22Rv1 (cell line): ENCODE measurements around the gene PAEP.

Experiments
- H3K27ac ChIP-seq: fragments of 450-650 bp; 2 replicates; pipeline ENCODE4 v1.5.1; 2017
- ZFX ChIP-seq: fragments of 450-650 bp; IDR thresholded peaks from 2 replicates; pipeline ENCODE4 v1.6.1; 2017; ENCODE audit warnings: antibody characterized with exemption, borderline replicate concordance
- TF ChIP-seq, protein P1 (sequence below): fragments of 450-650 bp; IDR thresholded peaks from 2 replicates; pipeline ENCODE4 v1.5.1; 2017; ENCODE audit warnings: mild to moderate bottlenecking

Gene PAEP

GRCh38 chr9:135611875-135612209 is 50.3 kb downstream of the PAEP start:
- H3K27ac ChIP-seq: no peak overlapping the region
- TF ChIP-seq, protein P1, sequence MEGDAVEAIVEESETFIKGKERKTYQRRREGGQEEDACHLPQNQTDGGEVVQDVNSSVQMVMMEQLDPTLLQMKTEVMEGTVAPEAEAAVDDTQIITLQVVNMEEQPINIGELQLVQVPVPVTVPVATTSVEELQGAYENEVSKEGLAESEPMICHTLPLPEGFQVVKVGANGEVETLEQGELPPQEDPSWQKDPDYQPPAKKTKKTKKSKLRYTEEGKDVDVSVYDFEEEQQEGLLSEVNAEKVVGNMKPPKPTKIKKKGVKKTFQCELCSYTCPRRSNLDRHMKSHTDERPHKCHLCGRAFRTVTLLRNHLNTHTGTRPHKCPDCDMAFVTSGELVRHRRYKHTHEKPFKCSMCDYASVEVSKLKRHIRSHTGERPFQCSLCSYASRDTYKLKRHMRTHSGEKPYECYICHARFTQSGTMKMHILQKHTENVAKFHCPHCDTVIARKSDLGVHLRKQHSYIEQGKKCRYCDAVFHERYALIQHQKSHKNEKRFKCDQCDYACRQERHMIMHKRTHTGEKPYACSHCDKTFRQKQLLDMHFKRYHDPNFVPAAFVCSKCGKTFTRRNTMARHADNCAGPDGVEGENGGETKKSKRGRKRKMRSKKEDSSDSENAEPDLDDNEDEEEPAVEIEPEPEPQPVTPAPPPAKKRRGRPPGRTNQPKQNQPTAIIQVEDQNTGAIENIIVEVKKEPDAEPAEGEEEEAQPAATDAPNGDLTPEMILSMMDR: no peak
- TF ChIP-seq ZFX: no peak

DNA sequence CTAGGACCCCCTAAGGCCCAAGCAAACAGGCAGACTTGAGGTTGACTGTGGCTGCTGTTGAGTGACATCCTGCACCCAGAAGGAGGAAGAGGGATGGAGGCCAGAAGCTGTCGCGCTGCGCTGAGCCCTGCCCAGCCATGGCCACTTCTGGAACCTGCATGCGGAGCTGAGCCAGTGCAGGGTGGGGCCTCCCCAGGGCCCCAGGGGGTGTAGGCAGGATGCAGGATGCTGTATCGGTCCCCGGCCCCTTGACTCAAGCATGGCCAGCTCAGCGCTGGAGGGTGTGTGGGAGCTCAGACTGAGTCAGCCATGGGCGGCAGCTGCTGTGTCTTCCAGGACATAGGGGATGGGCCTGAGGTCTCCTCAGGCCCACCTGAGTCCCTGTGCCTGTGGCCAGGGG is 50.9 kb downstream of the PAEP start:
- TF ChIP-seq, protein P1: no peak
- no peak for TF ChIP-seq ZFX
- H3K27ac ChIP-seq: no peak overlapping the region

GRCh38 chr9:135612981-135613910 is 51.7 kb downstream of the PAEP start:
- TF ChIP-seq, protein P1: no peak
- no peak for TF ChIP-seq ZFX
- H3K27ac ChIP-seq: no peak overlapping the region

DNA sequence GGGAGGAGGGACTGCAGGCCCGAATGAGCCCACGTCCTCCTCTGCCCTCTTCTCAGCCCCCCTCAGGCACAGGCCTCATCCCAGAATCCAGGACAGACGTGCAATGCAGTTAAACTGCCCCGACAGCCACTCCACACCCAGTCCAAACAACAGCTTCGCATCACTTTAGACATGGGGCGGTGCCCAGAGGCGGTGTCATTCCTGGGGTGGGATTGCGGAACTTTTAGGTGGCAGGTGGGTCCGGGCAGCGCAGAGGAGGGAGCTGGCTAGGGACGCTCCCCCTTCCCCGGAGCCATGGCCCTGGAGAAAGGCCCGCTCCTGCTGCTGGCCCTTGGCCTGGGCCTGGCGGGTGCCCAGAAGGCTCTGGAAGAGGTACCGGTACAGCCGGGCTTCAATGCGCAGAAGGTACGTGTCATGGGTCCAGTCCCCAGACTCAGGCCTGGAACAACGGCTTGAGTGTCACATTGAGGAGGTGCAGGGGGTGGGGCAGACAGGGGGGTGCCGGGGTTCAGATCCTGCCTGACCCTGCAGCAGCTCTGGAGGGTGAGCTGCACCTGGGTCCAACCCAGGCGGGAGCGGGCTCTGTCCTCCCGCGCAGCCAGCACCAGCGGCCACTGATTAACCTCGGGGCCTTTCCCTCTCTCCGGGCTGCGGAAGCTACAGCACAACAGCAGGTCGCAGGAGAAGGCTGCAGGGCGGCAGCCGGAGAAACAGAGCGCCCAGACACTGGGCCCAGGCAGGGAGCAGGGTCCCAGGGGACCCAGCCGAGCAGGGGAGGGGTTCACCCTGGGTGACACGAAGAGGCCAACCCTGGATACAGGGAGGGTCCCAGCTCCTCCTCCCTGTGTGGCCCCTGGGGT is 52.6 kb downstream of the PAEP start:
- TF ChIP-seq ZFX: no peak
- TF ChIP-seq, protein P1: no peak

DNA sequence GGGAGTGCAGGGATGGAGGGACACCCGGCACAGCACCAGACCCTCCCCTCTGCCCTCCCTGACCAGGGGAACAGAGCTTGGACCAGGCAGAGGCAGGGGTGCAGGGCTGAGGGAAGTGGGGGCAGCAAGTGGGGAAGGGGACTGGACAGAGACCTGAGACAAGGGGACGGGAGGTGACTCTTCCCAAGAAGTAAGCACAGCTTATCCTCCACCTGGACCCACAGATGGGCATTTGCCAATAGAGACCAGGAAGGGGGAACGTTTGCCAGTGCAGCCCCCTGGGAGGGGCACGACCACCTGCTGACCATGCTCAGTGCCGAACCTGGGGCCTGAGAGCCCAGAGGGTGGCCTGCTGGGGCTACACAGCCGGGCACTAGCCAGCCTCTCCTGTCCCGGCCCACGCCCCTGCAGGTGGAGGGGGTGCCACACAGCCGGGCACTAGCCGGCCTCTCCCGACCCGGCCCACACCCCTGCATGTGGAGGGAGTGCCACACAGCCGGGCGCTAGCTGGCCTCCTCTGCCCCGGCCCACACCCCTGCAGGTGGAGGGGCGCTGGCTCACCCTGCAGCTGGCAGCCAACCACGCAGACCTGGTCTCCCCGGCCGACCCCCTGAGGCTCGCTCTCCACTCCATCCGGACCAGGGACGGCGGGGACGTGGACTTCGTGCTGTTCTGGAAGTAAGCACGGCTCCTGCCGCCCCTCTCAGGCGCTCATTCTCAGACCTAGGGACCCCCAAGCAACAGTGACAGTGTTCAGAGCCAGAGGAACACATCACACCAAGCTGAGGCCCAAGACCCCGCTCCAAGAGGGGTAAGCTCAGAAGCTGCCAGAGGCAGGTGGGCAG is 53.5 kb downstream of the PAEP start:
- H3K27ac ChIP-seq: no peak overlapping the region
- TF ChIP-seq, protein P1: no peak
- no peak for TF ChIP-seq ZFX

More for the DNA sequence above, 52.6 kb downstream of the PAEP start:
- no peak overlapping the region for H3K27ac ChIP-seq

DNA sequence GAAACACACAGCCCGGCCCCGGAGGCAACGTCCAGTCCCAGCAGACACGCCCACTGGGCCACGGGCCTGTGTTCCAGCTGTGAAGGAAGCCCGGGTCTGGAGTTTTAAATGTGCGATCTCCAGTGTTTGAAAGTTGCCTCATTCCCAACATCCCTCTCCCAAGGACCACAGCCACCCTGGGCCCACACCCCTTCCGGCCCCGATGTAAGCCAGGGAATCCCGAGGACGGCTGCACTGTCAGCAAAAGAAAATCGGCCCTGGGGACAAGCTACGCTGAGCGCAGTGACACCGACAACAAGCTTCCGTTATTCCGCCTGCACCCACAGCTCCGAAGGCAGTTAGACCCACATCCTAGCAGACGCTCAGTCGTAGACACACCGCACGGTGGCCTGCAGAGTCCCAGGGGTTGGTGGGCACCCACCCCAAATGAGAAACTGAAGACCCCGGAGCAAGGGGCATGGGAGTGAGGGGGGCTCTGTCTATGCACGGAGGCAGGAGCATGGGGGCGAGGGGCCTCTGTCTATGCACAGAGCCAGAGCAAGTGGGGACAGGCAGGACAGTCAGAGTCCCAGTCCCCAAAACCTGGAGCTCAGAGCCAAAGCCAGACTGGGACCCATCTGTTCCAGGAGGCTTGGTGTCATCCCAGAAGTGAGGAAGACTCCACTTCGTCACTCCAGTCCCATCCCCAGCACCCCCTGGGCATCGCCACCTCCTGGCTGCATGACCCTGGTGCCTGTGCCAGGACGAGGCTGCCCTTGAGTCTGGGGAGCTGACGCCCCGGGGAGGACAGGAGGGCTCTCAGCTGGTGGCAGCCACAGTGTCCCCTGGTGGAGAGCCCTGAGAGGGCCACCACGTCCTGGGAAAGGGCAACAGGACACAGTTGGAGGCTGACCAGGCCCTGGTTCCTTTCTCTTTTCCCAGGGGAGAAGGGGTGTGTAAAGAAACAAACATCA is 54.4 kb downstream of the PAEP start:
- TF ChIP-seq, protein P1: peak; percentile 52
- no peak for TF ChIP-seq ZFX
- H3K27ac ChIP-seq: no peak overlapping the region
